Aorta (tissue), 5 donors: ENCODE results near the gene BNIP3. TPM values are rescaled to one million over a fixed set of nuclear protein-coding genes. Genes with fewer than 3 reads are reported as not detected.

Source experiments
- ATAC-seq: fragments of 200-7000 bp; cut with Tn5 transposase; one replicate; pipeline ENCODE4 v1.9.1; 2022; ENCODE audit warnings: moderate library complexity; ENCODE audit not compliant: low FRiP score
- DNase-seq, 2 donors: peaks; one replicate each; pipeline ENCODE4 v3.0.0-alpha.2; 2020
- H3K27ac ChIP-seq, 2 donors: one replicate each; pipeline ENCODE4 v1.5.1; 2013; ENCODE audit warnings: low read length in 2 of 2, mild to moderate bottlenecking in 2 of 2, moderate library complexity in 2 of 2, control low read depth in 1 of 2, inconsistent platforms in 1 of 2, low read depth in 1 of 2
- H3K27me3 ChIP-seq, 2 donors: one replicate each; pipeline ENCODE4 v1.6.1; 2013; ENCODE audit warnings: control low read depth in 1 of 2, low read length in 1 of 2, mild to moderate bottlenecking in 1 of 2, moderate library complexity in 1 of 2; ENCODE audit not compliant: insufficient read depth in 2 of 2, control insufficient read depth in 1 of 2
- H3K36me3 ChIP-seq, 2 donors: one replicate each; pipeline ENCODE4 v1.6.1; 2013; ENCODE audit warnings: control low read depth in 1 of 2, low read length in 1 of 2, mild to moderate bottlenecking in 1 of 2; ENCODE audit not compliant: insufficient read depth in 2 of 2, control insufficient read depth in 1 of 2
- H3K4me1 ChIP-seq, 2 donors: one replicate each; pipeline ENCODE4 v1.6.1; 2013; ENCODE audit warnings: low read length in 2 of 2, control low read depth in 1 of 2, mild to moderate bottlenecking in 1 of 2, moderate library complexity in 1 of 2; ENCODE audit not compliant: insufficient read depth in 2 of 2, control insufficient read depth in 1 of 2
- H3K4me3 ChIP-seq, 2 donors: one replicate each; pipeline ENCODE4 v1.5.1; 2013; ENCODE audit warnings: low read length in 2 of 2, control low read depth in 1 of 2, mild to moderate bottlenecking in 1 of 2
- H3K9me3 ChIP-seq: one replicate; pipeline ENCODE4 v1.6.1; 2013; ENCODE audit warnings: mild to moderate bottlenecking, low read length; ENCODE audit not compliant: control insufficient read depth
- WGBS, 2 donors: extraction: QIAGEN DNeasy Blood & Tissue Kit; methylation state at CpG; one replicate each; pipeline ENCODE4 v1.1.7; 2013; 5-methylcytosine and 5-hydroxymethylcytosine counted together
- intact Hi-C, 2 donors: fragments of 100-400 bp; cut with DNase I; formaldehyde crosslinking; loops; one replicate each; pipeline versions ENCODE4 v1.14.2 to v1.15.0; 2022
- long read RNA-seq, 2 donors: library from polyadenylated mRNA; unstranded; transcript quantifications; one replicate each; pipeline ENCODE4 v2.0.0, GENCODE V29; 2020 to 2021
- polyA plus RNA-seq, 2 donors: library from polyadenylated mRNA; stranded (reverse); fragments of 200-250 nt; gene quantifications; one replicate each; pipeline ENCODE4 v1.2.3, GENCODE V29; 2013
- total RNA-seq, 2 donors: library from RNA; stranded (reverse); fragmentation: NEBNext Ultra II Directional; extraction: Animal tissue kit (Norgen Biotek cat#: 25700); gene quantifications; one replicate each; pipeline ENCODE4 v1.2.1, GENCODE V29; 2021
- donor health status: healthy with polysubstance abuse.
- donor health status: Bipolar disorder and iron deficiency.
- donor health status: DM: no; HTN: no; CAD: no.
- donor health status: DM: no; HTN: no; CAD: no.
- donor health status: DM: yes; HTN: yes; CAD: no.

BNIP3 gene, protein sequence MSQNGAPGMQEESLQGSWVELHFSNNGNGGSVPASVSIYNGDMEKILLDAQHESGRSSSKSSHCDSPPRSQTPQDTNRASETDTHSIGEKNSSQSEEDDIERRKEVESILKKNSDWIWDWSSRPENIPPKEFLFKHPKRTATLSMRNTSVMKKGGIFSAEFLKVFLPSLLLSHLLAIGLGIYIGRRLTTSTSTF
- total RNA-seq: 10 to 100 TPM; 29.4 to 32.7 TPM
- 10 to 100 TPM; 17.3 to 20.4 TPM for polyA plus RNA-seq
- long read RNA-seq, donor 1, transcript BNIP3-201 (6 exons, 2,861 nt): major isoform, 241 of 270 reads
- long read RNA-seq, donor 1, partial matches to known transcripts: 20 of 270 reads
- long read RNA-seq, donor 1, other reads (novel, unspliced or antisense): 9 of 270 reads
- long read RNA-seq, donor 2, transcript BNIP3-201 (6 exons, 2,861 nt): major isoform, 25 of 50 reads
- long read RNA-seq, donor 2, partial matches to known transcripts: 16 of 50 reads
- long read RNA-seq, donor 2, other reads (novel, unspliced or antisense): 8 of 50 reads

DNA sequence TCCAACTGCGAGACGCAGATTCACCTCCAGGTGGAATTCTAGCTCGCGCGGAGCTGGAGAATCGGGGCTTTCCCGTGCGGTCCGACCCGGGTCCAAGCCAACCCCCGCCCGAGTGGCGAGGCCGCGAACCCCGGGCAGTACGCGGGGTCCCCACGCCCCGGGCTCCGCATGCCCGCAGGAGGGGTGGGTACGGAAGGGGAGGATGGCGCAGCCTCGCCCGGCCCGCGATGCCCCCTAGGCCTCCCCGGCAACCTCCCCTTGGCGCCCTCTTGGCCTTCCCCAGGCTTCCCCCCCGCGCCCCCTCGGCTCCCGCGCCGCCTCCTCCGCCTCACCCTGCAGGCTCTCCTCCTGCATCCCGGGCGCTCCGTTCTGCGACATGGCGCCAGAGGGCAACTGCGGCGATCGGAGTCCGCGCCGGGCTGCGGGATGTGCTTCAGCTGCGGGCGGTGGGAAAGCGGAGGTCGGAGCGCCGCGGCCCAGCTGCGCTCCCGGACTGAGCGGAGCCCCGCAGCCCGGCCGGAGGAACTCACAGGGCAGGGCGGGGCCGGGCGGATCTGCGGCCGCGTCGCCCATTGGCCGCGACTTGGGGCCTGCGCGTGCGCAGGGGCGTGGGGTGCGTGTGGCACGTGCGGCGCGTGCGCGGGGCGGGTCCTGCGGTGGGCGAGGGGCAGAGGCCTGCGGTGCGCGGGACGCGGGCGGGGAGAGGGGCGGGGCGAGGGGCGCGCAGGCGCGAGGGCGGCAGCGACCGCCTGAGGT, at the start of gene BNIP3:
Gene BNIP3, minus strand, starts transcription at position 495 of the 756 bp plus-strand sequence. Its CDS starts 117 bp downstream, at position 378.
- WGBS, 2 donors: 1% methylated on average over 83 to 100 of the region's 100 CpGs
- no peaks in the 10 kb centered on the region for H3K4me1 ChIP-seq
- ATAC-seq (peak; percentile 94), DNase-seq (peak; percentile 95 to 99)
- H3K27ac ChIP-seq: no peak within 1 kb of the TSS
- intact Hi-C loops: loop anchor here in 1 of 2 donors (5.0 kb wide), 1 partner anchor 34 kb away; no protein-coding TSS in a partner anchor
- H3K4me3 ChIP-seq: peak within 1 kb of the TSS; percentile 40 to 97
- peaks cover 1% of the 10 kb centered on the region for H3K9me3 ChIP-seq
- no peaks in the 10 kb centered on the region for H3K36me3 ChIP-seq
- H3K27me3 ChIP-seq: no peaks in the 10 kb centered on the region

DNA sequence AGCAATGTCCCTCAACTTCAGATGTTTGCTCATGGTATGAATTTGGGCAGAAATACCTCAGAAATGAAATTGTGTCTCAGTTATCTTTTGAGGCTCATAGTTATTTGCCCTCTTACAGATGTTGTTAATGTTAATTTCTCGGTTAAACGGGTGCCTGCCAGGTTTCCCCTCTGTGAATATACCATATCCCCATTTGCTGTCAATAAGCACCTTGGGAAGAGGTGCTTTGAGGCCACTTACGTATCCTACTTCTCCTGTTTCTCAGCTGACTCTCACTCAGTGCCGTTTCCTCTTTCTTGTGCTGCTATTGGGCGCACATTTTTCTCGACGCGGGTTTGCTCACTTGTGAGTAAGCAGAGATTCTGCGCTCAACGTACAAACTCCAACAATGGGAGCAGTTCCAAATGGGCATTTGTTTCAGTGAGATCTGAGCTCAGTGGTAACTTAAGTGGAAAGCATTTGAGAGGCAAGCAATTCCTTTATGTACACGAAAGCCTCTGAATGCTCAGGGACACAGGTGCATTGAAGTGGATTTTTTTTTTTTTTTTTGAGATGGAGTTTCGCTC, 49.3 kb upstream of the BNIP3 start:
- no peaks in the 10 kb centered on the region for H3K4me1 ChIP-seq
- no peak overlapping the region for H3K27ac ChIP-seq
- H3K9me3 ChIP-seq: peaks cover 2% of the 10 kb centered on the region
- ATAC-seq: no peak
- H3K4me3 ChIP-seq: no peak overlapping the region
- intact Hi-C loops: no loop called here
- H3K27me3 ChIP-seq: peaks cover 0 to 2% of the 10 kb centered on the region in 2 donors
- no peaks in the 10 kb centered on the region for H3K36me3 ChIP-seq
- no peak for DNase-seq
- 75 to 79% methylated on average over 12 of the region's 12 CpGs for WGBS, 2 donors

DNA sequence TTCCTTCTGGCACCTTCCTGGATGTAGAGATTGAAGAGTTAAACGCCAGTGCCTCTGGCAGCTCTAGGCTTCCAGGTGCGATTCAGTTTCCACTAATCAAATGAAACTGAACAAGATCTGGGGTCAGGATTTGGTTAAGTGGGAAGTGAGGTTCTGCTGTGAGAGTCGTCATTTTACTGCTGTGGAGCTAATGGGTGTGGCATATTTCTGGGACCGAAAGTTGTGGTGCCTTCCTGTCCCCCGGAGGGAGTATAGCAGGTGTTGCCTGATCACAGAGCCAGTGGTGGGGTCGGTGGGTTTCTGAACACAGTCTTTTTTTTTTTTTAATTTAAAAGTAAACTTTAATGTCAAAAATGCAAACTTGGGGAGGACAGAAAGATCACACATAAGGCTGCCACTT, 47.0 kb upstream of the BNIP3 start:
- Histone ChIP-seq H3K4me1 (no peaks in the 10 kb centered on the region), H3K9me3 (peaks cover 2% of the 10 kb centered on the region), H3K36me3 (no peaks in the 10 kb centered on the region), H3K27me3 (peaks cover 0 to 2% of the 10 kb centered on the region in 2 donors), H3K4me3 (no peak overlapping the region), H3K27ac (no peak overlapping the region)
- DNase-seq (no peak), ATAC-seq (no peak)
- 68 to 69% methylated on average over 6 of the region's 6 CpGs for WGBS, 2 donors
- intact Hi-C loops: no loop called here

DNA sequence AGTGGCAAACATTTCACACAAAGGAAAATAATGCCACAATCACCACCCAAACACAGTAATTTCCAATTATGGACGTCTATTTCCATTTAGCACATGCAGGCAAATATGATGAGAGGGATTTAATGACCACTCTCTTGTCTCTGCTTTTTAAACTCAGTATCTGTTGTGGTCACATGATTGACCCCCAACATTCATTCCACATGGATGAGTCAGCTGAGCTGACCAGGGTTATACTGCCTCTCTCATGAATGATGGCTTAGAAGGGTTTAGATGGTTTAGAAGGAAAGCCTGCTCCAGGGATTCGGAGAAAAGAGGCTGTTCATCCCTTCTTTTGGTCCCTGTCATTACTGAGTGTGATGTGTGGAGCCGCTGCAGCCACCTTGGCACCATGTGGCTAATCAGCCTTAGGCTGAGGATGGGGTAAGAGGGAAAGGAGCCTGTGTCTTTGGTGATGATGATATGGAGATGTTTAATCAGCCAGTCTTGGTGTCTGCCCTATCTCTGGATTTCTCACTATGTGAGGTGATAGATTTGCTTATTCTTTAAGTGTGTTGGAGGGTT, 45.8 kb upstream of the BNIP3 start:
- Histone ChIP-seq H3K9me3 (peaks cover 2% of the 10 kb centered on the region), H3K4me1 (no peaks in the 10 kb centered on the region), H3K27me3 (peaks cover 0 to 2% of the 10 kb centered on the region in 2 donors), H3K4me3 (no peak overlapping the region), H3K27ac (no peak overlapping the region), H3K36me3 (no peaks in the 10 kb centered on the region)
- ATAC-seq (no peak), DNase-seq (no peak)
- WGBS, 2 donors: 72 to 73% methylated on average over 3 of the region's 3 CpGs
- intact Hi-C loops: no loop called here

DNA sequence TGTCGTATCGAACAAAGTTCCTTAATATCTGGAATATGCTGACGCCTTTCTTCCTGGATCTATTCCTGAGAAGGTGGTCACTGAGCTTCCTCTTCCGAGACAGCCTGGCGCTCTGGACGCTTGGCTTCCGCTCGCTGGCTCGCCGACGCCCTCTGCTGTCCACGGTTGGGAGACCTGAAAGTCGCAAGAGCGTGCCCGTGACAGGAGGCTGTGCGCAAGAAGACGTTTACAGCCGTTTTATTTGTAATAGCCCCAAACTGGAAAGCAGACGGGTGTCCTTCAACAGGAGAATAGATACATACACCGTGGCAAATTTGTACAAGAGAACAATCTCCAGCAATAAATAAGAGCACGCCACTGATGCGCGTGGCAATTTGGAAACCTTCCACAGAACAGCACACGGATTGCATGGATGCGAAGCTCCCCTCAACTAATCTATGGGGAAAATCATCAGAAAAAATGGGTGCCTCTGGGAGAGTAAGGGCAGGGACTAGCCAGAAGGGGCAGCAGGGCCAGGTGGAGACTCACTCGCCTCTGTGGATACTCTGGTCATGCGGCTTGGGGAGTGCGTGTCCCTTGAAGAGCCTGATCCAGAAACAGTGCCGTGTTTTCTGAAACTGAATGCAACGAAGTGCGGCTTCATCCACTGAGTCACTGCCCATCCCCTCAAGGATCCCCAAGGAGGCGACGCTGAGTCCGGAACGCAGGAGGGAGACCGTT, 41.5 kb upstream of the BNIP3 start:
- peak; percentile 73 for ATAC-seq
- 12 to 17% methylated on average over 36 of the region's 36 CpGs for WGBS, 2 donors
- no peak overlapping the region for H3K27ac ChIP-seq
- H3K27me3 ChIP-seq: peaks cover 0 to 2% of the 10 kb centered on the region in 2 donors
- no peaks in the 10 kb centered on the region for H3K4me1 ChIP-seq
- H3K36me3 ChIP-seq: no peaks in the 10 kb centered on the region
- intact Hi-C loops: loop anchor here (1.0 to 2.0 kb wide), 2 partner anchors 138 to 140 kb away; no protein-coding TSS in a partner anchor
- no peak overlapping the region for H3K4me3 ChIP-seq
- peaks cover 2% of the 10 kb centered on the region for H3K9me3 ChIP-seq
- peak; percentile 86 to 95 for DNase-seq

DNA sequence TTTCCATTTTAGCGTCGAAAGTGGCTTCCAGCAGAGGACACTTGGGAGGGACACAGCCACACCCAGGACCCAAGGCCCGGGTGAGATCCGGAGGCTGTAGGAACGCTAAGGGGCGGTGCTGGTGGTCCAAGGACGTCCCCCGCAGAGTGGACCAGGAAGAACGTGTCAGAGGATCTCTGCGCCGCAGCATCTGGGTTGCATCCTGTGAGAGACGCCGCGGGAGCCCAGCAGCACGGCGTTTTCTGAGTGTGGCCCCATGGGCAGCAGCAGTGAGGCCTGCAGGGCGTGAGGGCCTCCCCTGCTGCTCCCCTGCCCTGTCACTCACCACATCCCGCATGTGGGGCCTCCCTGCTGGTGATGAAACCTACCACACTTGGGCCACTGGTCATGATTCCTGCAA, 40.5 kb upstream of the BNIP3 start:
- no peaks in the 10 kb centered on the region for H3K9me3 ChIP-seq
- H3K4me3 ChIP-seq: no peak overlapping the region
- H3K27ac ChIP-seq: no peak overlapping the region
- no peak for ATAC-seq
- no peaks in the 10 kb centered on the region for H3K27me3 ChIP-seq
- no peaks in the 10 kb centered on the region for H3K4me1 ChIP-seq
- DNase-seq: no peak
- whole genome bisulfite sequencing, 2 donors: 80 to 87% methylated on average over 18 of the region's 18 CpGs
- no peaks in the 10 kb centered on the region for H3K36me3 ChIP-seq
- intact Hi-C loops: loop anchor here in 1 of 2 donors (2.0 kb wide), 1 partner anchor 139 kb away; no protein-coding TSS in a partner anchor

DNA sequence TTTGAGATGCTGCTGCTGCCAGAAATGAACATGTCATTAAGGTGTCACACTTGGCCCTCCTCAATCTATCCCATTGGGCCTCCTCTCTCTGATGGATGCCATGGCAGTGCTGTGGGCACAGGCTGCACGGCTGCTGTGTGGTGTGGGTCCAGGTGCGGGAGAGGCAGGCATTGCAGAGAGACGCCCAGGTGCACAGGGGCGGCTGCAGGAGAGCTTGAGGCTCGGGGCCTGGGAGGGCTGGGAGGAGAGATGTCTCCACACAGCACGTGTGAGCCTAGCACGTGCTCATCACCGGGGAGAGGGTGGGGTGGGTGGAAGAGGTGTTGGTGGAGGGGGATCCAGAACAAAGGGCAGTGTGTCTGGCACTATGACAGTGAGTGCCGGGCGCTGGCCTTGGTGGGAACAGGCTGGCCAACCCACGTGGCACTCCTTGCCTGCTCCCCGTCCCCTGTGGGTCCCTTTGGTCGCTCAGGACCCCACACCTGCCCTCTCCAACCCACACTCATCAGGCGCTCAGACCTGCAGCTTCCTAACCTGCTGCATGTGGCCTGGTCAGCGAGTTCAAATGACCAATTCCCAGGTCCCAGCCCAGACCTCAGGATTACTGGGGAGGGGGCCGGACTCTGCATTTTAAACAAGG, 39.9 kb upstream of the BNIP3 start:
- no peaks in the 10 kb centered on the region for H3K27me3 ChIP-seq
- WGBS, 2 donors: 78 to 80% methylated on average over 16 of the region's 16 CpGs
- H3K27ac ChIP-seq: no peak overlapping the region
- intact Hi-C loops: loop anchor here in 1 of 2 donors (2.0 kb wide), 1 partner anchor 139 kb away; no protein-coding TSS in a partner anchor
- H3K9me3 ChIP-seq: no peaks in the 10 kb centered on the region
- ATAC-seq (no peak), DNase-seq (no peak)
- H3K4me1 ChIP-seq: no peaks in the 10 kb centered on the region
- H3K4me3 ChIP-seq: no peak overlapping the region
- no peaks in the 10 kb centered on the region for H3K36me3 ChIP-seq
